Gastroesophageal sphincter (tissue), 4 donors: Measurements from ENCODE around the gene DACH1. TPM values are rescaled to one million over a fixed set of nuclear protein-coding genes. Genes with fewer than 3 reads are reported as not detected.

Experiments
- ATAC-seq: fragments of 150-250 bp; one replicate; pipeline ENCODE4 v1.9.1; 2016; ENCODE audit warnings: mild to moderate bottlenecking, moderate library complexity
- H3K27ac ChIP-seq, 4 donors: fragments of 200-600 bp; sonication (generic) in 3 of 4; 1 replicate in 3 of 4; 2 replicates in 1 of 4; pipeline ENCODE4 v1.5.1; 2016 to 2019
- H3K27me3 ChIP-seq: fragments of 200-600 bp; sonication (generic); one replicate; pipeline ENCODE4 v1.5.1; 2019
- H3K36me3 ChIP-seq, 2 donors: fragments of 200-600 bp; sonication (generic); one replicate each; pipeline ENCODE4 v1.5.1; 2019; ENCODE audit warnings: control low read depth in 1 of 2
- H3K4me1 ChIP-seq, 3 donors: fragments of 200-600 bp; sonication (generic); 1 replicate in 2 of 3; 2 replicates in 1 of 3; pipeline ENCODE4 v1.5.1; 2016 to 2019; ENCODE audit warnings: control low read depth in 2 of 3
- H3K4me3 ChIP-seq, 2 donors: fragments of 200-600 bp; sonication (generic); one replicate each; pipeline ENCODE4 v1.5.1; 2019; ENCODE audit warnings: mild to moderate bottlenecking in 1 of 2, moderate library complexity in 1 of 2
- H3K9me3 ChIP-seq, 3 donors: fragments of 200-600 bp; sonication (generic); one replicate each; pipeline ENCODE4 v1.5.1; 2017 to 2019; ENCODE audit warnings: control low read depth in 2 of 3
- EP300 ChIP-seq: sonication (generic); formaldehyde crosslinking; IDR thresholded peaks from one replicate; pipeline ENCODE4 v1.6.1; 2017; ENCODE audit warnings: antibody characterized with exemption, mild to moderate bottlenecking
- POLR2A ChIP-seq, 2 donors: fragments of 450-650 bp; IDR thresholded peaks; one replicate each; pipeline ENCODE4 v1.6.1; 2017; ENCODE audit warnings: antibody characterized with exemption in 2 of 2, mild to moderate bottlenecking in 2 of 2, moderate library complexity in 1 of 2
- POLR2AphosphoS5 ChIP-seq: sonication (generic); formaldehyde crosslinking; IDR thresholded peaks from one replicate; pipeline ENCODE4 v1.6.1; 2017; ENCODE audit warnings: antibody characterized with exemption
- WGBS, 2 donors: methylation state at CpG; one replicate each; pipeline ENCODE4 v1.1.5; 2018; ENCODE audit warnings: low coverage in 1 of 2; 5-methylcytosine and 5-hydroxymethylcytosine counted together
- total RNA-seq, 4 donors: library from RNA; depleted of rRNA; stranded (reverse); fragments of >200 nt; gene quantifications; one replicate each; pipeline ENCODE4 v1.1.0, GENCODE V29; 2016
- TF ChIP-seq, protein P1 (sequence below), 4 experiments: fragments of 200-600 bp in 2 of 4; fragments of 450-650 bp in 2 of 4; sonication (generic) in 1 of 4; IDR thresholded peaks; one replicate each; pipeline ENCODE4 v1.5.1; 2017 to 2019; ENCODE audit warnings: antibody characterized with exemption in 4 of 4, mild to moderate bottlenecking in 2 of 4, moderate library complexity in 2 of 4

The DACH1 gene
- total RNA-seq, 4 donors from 2014 or later = 1.1 to 2.1 (median 1.7) TPM

DNA sequence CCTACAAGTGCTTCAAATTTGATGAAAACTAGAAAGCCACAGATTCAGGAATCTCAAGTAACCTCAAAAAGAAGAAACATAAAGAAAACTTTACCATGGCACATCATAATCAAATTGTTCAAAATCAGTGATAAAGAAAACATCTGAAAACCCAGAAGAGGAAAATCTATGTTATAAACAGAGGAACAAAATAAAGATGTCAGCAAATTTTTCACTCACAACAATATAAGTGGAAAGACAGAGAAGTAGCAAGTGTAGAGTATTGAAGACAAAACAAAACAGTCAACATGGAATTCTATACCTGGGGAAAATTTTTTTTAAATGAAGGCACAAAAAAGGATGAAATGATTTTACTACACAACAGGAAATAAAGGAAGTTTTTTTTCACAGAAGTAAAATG, 470.9 kb downstream of the DACH1 start:
- no peak overlapping the region for H3K27ac ChIP-seq
- H3K4me1 ChIP-seq = no peaks in the 10 kb centered on the region
- ATAC-seq = no peak
- TF ChIP-seq EP300 (no peak), POLR2A (IDR thresholded peaks at IDR 0.05) (no peak), POLR2AphosphoS5 (no peak)
- TF ChIP-seq, protein P1, sequence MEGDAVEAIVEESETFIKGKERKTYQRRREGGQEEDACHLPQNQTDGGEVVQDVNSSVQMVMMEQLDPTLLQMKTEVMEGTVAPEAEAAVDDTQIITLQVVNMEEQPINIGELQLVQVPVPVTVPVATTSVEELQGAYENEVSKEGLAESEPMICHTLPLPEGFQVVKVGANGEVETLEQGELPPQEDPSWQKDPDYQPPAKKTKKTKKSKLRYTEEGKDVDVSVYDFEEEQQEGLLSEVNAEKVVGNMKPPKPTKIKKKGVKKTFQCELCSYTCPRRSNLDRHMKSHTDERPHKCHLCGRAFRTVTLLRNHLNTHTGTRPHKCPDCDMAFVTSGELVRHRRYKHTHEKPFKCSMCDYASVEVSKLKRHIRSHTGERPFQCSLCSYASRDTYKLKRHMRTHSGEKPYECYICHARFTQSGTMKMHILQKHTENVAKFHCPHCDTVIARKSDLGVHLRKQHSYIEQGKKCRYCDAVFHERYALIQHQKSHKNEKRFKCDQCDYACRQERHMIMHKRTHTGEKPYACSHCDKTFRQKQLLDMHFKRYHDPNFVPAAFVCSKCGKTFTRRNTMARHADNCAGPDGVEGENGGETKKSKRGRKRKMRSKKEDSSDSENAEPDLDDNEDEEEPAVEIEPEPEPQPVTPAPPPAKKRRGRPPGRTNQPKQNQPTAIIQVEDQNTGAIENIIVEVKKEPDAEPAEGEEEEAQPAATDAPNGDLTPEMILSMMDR (IDR thresholded peaks at IDR 0.05) = no peak
- no peak overlapping the region for H3K4me3 ChIP-seq
- no peaks in the 10 kb centered on the region for H3K9me3 ChIP-seq
- no peaks in the 10 kb centered on the region for H3K27me3 ChIP-seq
- H3K36me3 ChIP-seq = no peaks in the 10 kb centered on the region

GRCh38 chr13:71395053-71395452, 472.0 kb downstream of the DACH1 start:
- Histone ChIP-seq H3K27ac (no peak overlapping the region), H3K27me3 (no peaks in the 10 kb centered on the region), H3K36me3 (no peaks in the 10 kb centered on the region), H3K4me1 (no peaks in the 10 kb centered on the region), H3K4me3 (no peak overlapping the region), H3K9me3 (peaks cover 0 to 11% (median 0%) of the 10 kb centered on the region in 3 donors)
- WGBS, 2 donors = 45% methylated on average over 6 to 8 of the region's 8 CpGs
- ATAC-seq = no peak
- no peak for TF ChIP-seq POLR2A (IDR thresholded peaks at IDR 0.05)
- TF ChIP-seq, protein P1 (IDR thresholded peaks at IDR 0.05) = no peak
- TF ChIP-seq EP300 = no peak
- no peak for TF ChIP-seq POLR2AphosphoS5

DNA sequence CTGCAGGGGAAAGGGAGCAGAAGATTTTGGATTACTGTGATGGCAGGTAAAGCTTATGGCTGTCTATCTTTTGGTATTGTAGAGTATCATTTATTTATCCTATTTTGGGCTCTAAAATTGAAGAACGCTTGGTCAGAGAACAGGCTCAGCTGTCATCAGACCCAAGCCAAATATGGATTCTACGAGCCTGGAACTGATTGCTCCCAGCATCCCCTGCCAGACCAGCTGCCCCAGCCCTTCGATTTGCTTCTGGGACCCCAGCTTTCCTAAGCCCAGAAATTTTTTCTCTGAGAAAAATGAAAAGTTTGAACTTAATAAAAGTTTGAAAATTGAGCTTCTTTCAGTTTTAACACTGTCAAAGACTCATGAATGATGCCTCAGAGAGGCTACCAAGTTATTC, 472.8 kb downstream of the DACH1 start:
- Histone ChIP-seq H3K4me3 (no peak overlapping the region), H3K27ac (no peak overlapping the region), H3K27me3 (no peaks in the 10 kb centered on the region), H3K9me3 (peaks cover 0 to 13% (median 0%) of the 10 kb centered on the region in 3 donors), H3K4me1 (no peaks in the 10 kb centered on the region), H3K36me3 (no peaks in the 10 kb centered on the region)
- 50 to 77% methylated on average over 3 of the region's 3 CpGs for WGBS, 2 donors
- TF ChIP-seq POLR2AphosphoS5 (no peak), POLR2A (IDR thresholded peaks at IDR 0.05) (no peak), EP300 (no peak)
- TF ChIP-seq, protein P1 (IDR thresholded peaks at IDR 0.05) = no peak
- ATAC-seq = no peak
